ENCODE data around the gene CHAF1B.

DNA sequence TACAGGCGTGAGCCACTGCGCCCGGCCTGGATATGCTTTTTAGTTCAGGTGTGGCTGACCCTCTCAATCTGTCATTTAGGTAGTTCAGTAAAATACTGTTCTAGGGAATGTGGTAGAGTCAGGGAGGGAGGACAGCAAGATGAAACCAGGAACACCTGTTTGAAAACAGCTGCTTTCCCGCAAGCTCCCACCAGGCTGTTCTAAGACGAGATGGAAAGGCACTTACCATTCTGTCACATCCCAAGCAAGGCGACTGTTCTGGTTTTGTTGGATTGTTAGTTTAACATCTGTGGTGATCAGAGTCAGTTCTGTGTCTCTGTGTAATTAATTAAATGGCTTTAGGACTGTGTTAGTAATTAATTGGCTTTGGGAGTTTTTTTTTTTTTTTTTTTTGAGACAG lies 2.9 kb downstream of the CHAF1B start:
- no peak for TF ChIP-seq EZH2 (IDR thresholded peaks at IDR 0.05; ENCODE audit: borderline replicate concordance, low read length)
- TF ChIP-seq, protein P1, sequence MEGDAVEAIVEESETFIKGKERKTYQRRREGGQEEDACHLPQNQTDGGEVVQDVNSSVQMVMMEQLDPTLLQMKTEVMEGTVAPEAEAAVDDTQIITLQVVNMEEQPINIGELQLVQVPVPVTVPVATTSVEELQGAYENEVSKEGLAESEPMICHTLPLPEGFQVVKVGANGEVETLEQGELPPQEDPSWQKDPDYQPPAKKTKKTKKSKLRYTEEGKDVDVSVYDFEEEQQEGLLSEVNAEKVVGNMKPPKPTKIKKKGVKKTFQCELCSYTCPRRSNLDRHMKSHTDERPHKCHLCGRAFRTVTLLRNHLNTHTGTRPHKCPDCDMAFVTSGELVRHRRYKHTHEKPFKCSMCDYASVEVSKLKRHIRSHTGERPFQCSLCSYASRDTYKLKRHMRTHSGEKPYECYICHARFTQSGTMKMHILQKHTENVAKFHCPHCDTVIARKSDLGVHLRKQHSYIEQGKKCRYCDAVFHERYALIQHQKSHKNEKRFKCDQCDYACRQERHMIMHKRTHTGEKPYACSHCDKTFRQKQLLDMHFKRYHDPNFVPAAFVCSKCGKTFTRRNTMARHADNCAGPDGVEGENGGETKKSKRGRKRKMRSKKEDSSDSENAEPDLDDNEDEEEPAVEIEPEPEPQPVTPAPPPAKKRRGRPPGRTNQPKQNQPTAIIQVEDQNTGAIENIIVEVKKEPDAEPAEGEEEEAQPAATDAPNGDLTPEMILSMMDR (IDR thresholded peaks at IDR 0.05; ENCODE audit: low read length) = no peak
